ENCODE data around the gene TRMT61B.

TRMT61B gene

DNA sequence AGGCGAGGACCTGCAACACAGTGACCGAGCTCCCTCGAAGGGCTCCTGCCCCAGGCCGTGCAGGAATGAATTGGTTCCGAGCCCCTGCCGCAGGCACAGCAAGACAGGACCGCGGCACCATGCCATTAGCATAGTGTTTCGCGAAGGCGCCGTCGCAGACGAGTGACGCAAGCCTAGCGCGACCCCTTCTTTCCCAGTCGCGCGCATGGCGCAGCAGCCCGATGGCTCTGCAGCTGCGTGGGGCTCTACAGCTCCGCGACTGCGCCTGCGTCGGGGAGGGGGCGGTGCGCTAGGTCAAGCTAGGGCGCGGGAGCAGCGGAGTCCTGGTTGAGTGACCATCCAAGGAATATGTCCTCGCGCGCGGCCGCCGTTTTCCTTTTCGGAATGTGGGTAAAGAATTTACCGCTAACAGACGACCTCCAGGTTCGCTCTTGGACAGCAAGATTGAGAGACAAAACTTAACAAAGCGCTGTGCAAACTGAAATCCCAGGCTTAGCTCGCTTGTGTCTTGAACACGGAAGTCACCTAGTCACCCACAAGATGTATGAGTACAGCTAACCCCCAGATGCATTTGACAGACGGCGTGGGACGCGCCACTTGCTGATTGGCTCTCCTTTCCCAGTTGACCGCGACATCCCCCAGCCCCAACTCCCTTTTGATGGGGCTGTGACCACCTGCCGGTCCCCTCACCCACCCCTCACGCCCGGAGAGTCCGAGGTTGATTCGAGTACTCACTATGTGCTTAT, at the start of gene TRMT61B:
Gene TRMT61B (minus strand): TSS at position 164 of the 746 bp plus-strand sequence. CDS start 32 bp downstream, at position 132.
- Histone ChIP-seq H3K9me3 (ENCODE audit: control insufficient read depth, insufficient read depth, low read length) (no peaks in the 10 kb centered on the region), H3K9ac (ENCODE audit: low read depth, low read length) (peak within 1 kb of the TSS; percentile 86), H3K36me3 (ENCODE audit: insufficient read depth, low read length) (no peaks in the 10 kb centered on the region), H3K4me1 (ENCODE audit: insufficient read depth, low read length) (no peaks in the 10 kb centered on the region)

DNA sequence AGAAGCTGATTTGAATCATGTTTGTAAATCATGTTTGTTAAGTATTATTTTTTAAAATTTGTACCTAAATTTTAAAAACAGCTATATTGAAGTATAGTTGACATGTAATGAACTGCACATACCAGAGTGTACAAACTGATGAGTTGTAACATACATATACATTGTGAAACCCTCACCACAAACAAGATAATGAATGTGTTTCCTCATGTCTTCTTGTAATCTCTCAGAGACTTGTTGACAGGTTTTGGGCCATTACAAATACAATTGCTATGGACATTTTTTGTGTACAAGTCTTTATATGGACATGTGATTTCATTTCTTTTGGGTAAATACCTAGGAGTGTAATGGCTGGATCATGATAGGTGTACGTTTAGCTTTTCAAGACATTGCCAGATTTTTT, 45.8 kb upstream of the TRMT61B start:
- no peaks in the 10 kb centered on the region for H3K9me3 ChIP-seq (ENCODE audit: control insufficient read depth, insufficient read depth, low read length)
- H3K36me3 ChIP-seq (ENCODE audit: insufficient read depth, low read length): peaks cover 28% of the 10 kb centered on the region
- no peaks in the 10 kb centered on the region for H3K4me1 ChIP-seq (ENCODE audit: insufficient read depth, low read length)
- no peak overlapping the region for H3K9ac ChIP-seq (ENCODE audit: low read depth, low read length)

DNA sequence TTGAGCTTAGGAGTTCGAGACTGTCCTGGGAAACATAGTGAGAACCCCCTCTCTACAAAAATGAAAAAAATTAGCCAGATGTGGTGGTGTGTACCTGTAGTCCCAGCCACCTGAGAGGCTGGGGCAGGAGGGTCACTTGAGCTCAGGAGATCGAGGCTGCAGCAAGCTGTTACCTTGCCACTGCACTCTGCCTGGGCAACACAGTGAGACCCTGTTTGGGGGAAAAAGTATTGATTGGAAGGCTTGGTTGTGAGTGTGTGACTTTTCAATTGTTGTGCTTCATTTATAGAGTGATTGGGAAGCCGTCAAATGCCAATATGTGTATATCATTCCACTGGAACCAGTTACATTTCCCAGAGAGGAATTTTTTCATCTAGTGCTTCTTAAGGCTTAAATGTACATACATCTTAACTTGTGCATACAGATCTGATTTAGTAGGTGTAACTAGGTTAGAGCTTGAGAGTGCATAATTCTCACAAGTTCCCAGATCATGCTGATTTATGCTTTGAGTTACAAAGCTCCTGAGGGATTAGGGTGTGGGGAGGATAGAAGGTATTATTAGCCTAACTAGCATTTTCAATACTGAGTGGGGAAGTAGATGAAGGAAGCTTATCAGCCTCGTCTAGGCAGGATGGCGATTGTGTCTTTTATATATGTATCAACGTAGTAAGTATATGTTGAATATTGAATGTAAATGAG, 39.7 kb upstream of the TRMT61B start:
- no peaks in the 10 kb centered on the region for H3K9me3 ChIP-seq (ENCODE audit: control insufficient read depth, insufficient read depth, low read length)
- no peak overlapping the region for H3K9ac ChIP-seq (ENCODE audit: low read depth, low read length)
- no peaks in the 10 kb centered on the region for H3K4me1 ChIP-seq (ENCODE audit: insufficient read depth, low read length)
- peaks cover 45% of the 10 kb centered on the region for H3K36me3 ChIP-seq (ENCODE audit: insufficient read depth, low read length)

DNA sequence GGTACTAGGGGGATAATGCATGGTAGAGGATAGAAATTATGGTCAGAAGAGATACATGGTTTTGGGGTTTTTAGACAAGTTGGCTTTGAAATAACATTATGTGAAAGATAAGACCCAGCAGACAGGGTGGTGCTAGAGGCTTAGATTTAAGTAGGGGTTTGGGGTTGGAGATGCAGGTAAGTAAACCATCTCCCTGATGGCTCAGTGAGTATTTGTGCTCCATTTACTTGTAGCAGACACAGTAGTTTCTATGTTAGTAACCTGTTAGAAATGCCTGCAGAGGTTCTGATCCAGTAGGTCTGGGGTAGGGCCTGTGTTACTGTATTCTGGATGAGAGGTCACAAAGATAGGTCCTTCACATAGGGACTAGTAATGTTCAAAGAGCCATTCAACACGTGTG, 38.1 kb upstream of the TRMT61B start:
- H3K9ac ChIP-seq (ENCODE audit: low read depth, low read length): no peak overlapping the region
- no peaks in the 10 kb centered on the region for H3K9me3 ChIP-seq (ENCODE audit: control insufficient read depth, insufficient read depth, low read length)
- peaks cover 41% of the 10 kb centered on the region for H3K36me3 ChIP-seq (ENCODE audit: insufficient read depth, low read length)
- no peaks in the 10 kb centered on the region for H3K4me1 ChIP-seq (ENCODE audit: insufficient read depth, low read length)

DNA sequence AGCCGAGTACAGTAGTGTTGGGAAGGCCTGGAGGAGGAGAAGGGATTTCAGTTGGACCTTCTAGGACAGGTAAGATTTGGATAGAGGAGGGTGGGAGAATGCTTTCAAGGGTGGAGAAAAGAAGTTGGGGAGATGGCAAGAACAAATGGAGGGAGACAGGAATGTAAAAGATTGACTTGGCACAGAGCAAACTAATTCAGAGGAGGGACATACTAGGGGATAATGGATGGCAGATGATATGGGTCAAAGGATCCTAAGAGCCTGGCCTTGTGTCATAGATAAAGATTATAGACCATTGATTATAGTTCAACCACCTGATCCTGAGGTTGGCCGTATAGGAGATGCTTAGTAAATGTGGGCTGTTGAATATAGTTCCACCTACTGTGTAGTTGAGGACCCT, 36.7 kb upstream of the TRMT61B start:
- H3K4me1 ChIP-seq (ENCODE audit: insufficient read depth, low read length): no peaks in the 10 kb centered on the region
- H3K9me3 ChIP-seq (ENCODE audit: control insufficient read depth, insufficient read depth, low read length): no peaks in the 10 kb centered on the region
- H3K9ac ChIP-seq (ENCODE audit: low read depth, low read length): no peak overlapping the region
- peaks cover 38% of the 10 kb centered on the region for H3K36me3 ChIP-seq (ENCODE audit: insufficient read depth, low read length)

DNA sequence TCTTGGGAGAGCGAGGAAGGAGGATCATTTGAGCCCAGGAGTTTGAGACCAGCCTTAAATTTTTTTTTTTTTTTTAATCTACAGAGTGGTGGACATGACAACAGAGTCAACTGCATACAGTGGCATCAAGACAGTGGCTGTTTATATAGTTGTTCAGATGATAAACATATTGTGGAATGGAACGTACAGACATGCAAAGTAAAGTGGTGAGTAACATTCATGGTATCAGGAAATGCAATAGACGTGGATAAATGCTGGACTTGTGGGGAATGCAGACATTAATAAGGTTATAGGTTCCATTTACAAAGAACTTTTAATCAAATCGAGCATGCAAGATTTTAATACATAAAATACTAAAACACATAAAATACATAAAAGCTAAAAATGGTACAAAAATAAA, 36.3 kb upstream of the TRMT61B start:
- Histone ChIP-seq H3K9me3 (ENCODE audit: control insufficient read depth, insufficient read depth, low read length) (no peaks in the 10 kb centered on the region), H3K9ac (ENCODE audit: low read depth, low read length) (no peak overlapping the region), H3K36me3 (ENCODE audit: insufficient read depth, low read length) (peaks cover 34% of the 10 kb centered on the region), H3K4me1 (ENCODE audit: insufficient read depth, low read length) (no peaks in the 10 kb centered on the region)

DNA sequence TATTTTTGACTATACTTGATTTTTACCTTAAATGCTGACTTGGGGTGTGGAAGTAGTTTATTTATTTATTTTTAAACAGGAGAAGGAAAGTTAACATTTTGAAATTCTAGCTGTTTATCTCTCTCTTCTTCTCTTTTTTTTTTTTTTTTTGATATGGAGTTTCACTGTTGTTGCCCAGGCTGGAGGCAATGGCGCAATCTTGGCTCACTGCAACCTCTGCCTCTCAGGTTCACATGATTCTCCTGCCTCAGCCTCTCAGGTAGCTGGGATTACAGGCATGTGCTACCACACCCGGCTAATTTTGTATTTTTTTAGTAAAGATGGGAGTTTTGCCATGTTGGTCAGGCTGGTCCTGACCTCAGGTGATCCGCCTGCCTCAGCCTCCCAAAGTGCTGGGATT, 35.4 kb upstream of the TRMT61B start:
- no peaks in the 10 kb centered on the region for H3K4me1 ChIP-seq (ENCODE audit: insufficient read depth, low read length)
- H3K36me3 ChIP-seq (ENCODE audit: insufficient read depth, low read length): peaks cover 34% of the 10 kb centered on the region
- H3K9me3 ChIP-seq (ENCODE audit: control insufficient read depth, insufficient read depth, low read length): no peaks in the 10 kb centered on the region
- no peak overlapping the region for H3K9ac ChIP-seq (ENCODE audit: low read depth, low read length)

DNA sequence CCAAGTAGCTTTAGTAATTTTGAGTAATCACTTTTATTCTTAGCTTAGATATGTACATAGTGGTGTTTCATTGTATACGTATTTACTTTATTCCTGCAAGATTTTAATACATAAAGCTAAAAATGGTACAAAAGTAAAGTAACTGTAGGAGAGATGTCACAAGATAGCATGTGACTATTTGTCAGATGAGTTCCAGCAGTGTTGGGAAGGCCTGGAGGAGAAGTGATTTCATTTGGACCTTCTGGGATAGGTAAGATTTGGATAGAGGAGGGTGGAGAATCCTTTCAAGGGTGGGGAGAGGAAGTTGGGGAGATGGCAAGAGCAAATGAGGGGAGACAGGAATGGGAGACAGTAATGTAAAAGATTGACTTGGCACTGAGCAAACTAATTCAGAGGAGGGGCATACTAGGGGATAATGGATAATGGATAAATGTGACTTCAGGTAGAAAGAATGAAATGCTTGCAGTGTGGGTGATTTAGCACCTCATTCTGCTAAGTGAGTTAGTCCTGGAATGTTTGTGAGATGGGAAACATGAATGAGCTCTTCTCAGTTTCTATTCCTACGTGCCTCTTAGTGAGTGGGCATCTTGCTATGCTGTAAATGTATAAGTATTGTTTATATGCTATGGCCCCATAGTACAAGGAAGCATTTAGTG, 34.8 kb upstream of the TRMT61B start:
- no peaks in the 10 kb centered on the region for H3K9me3 ChIP-seq (ENCODE audit: control insufficient read depth, insufficient read depth, low read length)
- no peak overlapping the region for H3K9ac ChIP-seq (ENCODE audit: low read depth, low read length)
- peaks cover under 1% of the 10 kb centered on the region; the same call in 1 of the 2 replicates for H3K4me1 ChIP-seq (ENCODE audit: insufficient read depth, low read length)
- peaks cover 30% of the 10 kb centered on the region for H3K36me3 ChIP-seq (ENCODE audit: insufficient read depth, low read length)

DNA sequence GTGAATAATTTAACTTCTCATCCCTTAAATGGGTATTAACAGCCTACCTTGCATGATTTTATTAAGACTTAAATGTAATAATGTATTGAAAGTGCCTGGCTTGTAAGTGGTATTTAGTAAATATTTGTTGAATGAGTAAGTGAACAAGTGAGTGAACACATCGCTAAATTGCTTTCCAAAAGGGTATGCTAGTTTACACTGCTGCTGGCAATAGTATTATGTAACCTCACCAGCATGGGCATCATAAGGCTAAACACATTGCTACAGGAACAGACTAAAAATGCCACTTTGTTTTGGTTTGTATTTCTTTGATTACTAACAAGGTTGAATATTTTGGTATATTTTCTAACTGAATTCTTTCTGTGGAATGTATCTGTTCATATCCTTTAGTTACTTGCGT, 34.2 kb upstream of the TRMT61B start:
- H3K9me3 ChIP-seq (ENCODE audit: control insufficient read depth, insufficient read depth, low read length): no peaks in the 10 kb centered on the region
- no peak overlapping the region for H3K9ac ChIP-seq (ENCODE audit: low read depth, low read length)
- H3K36me3 ChIP-seq (ENCODE audit: insufficient read depth, low read length): peaks cover 26% of the 10 kb centered on the region
- peaks cover 3% of the 10 kb centered on the region; the same call in 1 of the 2 replicates for H3K4me1 ChIP-seq (ENCODE audit: insufficient read depth, low read length)

DNA sequence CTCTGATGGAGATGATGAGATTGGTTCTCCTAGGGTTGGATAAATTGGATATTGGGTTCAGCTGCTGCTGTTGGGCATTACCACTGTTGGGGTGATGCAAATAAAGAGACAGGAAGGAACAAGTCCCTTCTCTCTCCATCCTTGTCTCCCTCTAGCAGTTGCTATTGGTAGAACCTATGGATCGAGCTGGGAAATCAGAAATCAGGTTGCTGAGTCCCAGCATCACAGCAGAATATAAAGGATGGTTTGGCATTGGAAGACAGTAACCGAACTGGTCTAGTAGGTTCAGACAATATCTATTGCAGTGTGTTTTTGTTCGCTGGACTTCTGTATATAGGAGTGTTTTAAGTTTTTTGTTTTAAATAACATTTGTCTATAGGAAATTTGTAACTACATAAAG, 32.5 kb upstream of the TRMT61B start:
- Histone ChIP-seq H3K4me1 (ENCODE audit: insufficient read depth, low read length) (peaks cover 3% of the 10 kb centered on the region; the same call in 1 of the 2 replicates), H3K36me3 (ENCODE audit: insufficient read depth, low read length) (peaks cover 17% of the 10 kb centered on the region)

DNA sequence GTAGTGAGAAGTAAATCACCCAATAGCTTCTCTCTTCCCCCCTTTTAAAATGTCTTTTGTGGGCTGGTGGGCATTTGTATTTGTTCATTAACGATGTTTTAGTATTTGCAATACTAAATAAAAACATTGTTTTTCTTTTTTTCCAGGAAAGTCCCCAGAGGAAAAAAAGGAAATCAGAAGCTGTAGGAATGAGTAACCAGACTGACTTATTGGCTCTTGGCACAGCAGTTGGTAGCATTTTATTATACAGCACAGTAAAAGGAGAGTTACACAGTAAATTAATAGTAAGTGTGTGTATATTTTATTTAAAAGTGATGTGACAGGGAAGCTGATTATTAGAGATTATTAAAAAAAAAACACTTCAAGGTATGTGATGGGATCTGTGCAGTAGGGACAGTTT, 31.7 kb upstream of the TRMT61B start:
- Histone ChIP-seq H3K36me3 (ENCODE audit: insufficient read depth, low read length) (peaks cover 12% of the 10 kb centered on the region), H3K9me3 (ENCODE audit: control insufficient read depth, insufficient read depth, low read length) (no peaks in the 10 kb centered on the region), H3K4me1 (ENCODE audit: insufficient read depth, low read length) (peaks cover 3% of the 10 kb centered on the region), H3K9ac (ENCODE audit: low read depth, low read length) (no peak overlapping the region)

More for the DNA sequence above, 32.5 kb upstream of the TRMT61B start:
- H3K9ac ChIP-seq (ENCODE audit: low read depth, low read length): no peak overlapping the region
- H3K9me3 ChIP-seq (ENCODE audit: control insufficient read depth, insufficient read depth, low read length): no peaks in the 10 kb centered on the region

DNA sequence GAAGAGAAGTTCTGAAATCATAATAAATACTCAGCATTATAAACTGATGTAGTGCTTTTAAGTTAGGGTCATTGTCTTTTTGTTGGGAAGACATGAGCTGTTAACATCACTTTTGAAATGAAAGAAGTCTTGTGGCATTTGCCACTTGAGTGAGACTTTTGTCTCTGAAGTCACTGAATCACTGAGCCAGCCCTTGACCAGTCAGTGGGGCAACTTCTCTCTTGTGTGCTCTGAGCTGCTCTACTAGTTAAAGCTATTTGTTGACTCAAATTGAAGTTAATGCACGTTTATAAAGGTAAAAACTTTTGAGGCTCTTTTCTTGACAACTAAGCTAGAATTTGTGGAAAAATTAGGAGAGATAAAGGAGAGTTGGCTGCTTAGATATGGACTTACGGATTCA, 31.1 kb upstream of the TRMT61B start:
- H3K4me1 ChIP-seq (ENCODE audit: insufficient read depth, low read length): peaks cover 5% of the 10 kb centered on the region
- no peaks in the 10 kb centered on the region for H3K9me3 ChIP-seq (ENCODE audit: control insufficient read depth, insufficient read depth, low read length)
- no peak overlapping the region for H3K9ac ChIP-seq (ENCODE audit: low read depth, low read length)
- H3K36me3 ChIP-seq (ENCODE audit: insufficient read depth, low read length): peaks cover 5% of the 10 kb centered on the region

DNA sequence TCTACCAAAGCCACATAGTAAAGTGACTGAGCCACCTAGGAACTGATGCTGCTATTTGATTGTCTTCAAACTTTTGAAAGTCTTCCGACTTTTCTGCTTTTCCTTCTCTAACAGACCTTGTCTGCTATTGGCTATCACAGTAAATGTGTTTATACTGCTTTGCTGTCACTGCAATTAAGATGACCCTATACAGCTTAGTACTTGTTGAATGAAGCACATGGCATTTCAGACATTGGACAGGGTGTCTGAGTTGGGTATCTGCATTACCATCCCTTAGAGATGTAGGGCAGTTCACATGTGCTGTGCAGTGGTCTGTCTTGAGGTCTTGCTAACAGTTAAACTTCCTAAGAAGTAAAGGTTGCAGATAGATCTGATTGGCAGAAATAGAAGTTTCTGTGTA, 27.9 kb upstream of the TRMT61B start:
- Histone ChIP-seq H3K9me3 (ENCODE audit: control insufficient read depth, insufficient read depth, low read length) (no peaks in the 10 kb centered on the region), H3K4me1 (ENCODE audit: insufficient read depth, low read length) (peaks cover 5% of the 10 kb centered on the region), H3K9ac (ENCODE audit: low read depth, low read length) (no peak overlapping the region), H3K36me3 (ENCODE audit: insufficient read depth, low read length) (peaks cover 4% of the 10 kb centered on the region; the same call in 1 of the 2 replicates)

DNA sequence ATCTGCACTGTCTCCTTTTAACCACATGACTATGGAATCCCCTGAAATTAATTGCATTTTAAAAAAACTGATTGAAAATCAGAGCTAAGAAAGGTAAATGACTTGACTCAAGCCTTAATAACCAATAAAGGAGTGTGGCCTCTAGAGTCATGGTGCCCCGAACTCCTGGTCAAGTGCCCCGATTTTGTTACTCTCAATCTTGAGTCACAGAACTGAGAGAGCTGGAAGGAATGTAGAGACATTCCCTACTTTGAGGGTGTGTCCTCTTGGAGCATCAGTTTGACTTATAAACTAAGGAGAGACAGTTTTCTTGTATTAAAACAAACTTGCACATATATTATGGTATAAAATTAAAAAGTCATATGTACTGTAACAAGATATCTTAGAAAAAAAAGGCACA, 26.8 kb upstream of the TRMT61B start:
- no peaks in the 10 kb centered on the region; the same call in 1 of the 2 replicates for H3K36me3 ChIP-seq (ENCODE audit: insufficient read depth, low read length)
- peak overlapping the region; percentile 99; the same call in 1 of the 2 replicates for H3K9ac ChIP-seq (ENCODE audit: low read depth, low read length)
- H3K4me1 ChIP-seq (ENCODE audit: insufficient read depth, low read length): peaks cover 5% of the 10 kb centered on the region
- no peaks in the 10 kb centered on the region for H3K9me3 ChIP-seq (ENCODE audit: control insufficient read depth, insufficient read depth, low read length)

Measured in ES-I3 (cell line).